ENCODE measurements around the gene MEG3.

Gene MEG3

GRCh38 chr14:100832311-100832960, 6.5 kb downstream of the MEG3 start:
- no peak for DNase-seq (ENCODE audit: low read depth)

- DNase-seq (ENCODE audit: low read depth), result no peak
These were observed 8.3 kb downstream of the MEG3 start for GRCh38 chr14:100834082-100834793.

DNA sequence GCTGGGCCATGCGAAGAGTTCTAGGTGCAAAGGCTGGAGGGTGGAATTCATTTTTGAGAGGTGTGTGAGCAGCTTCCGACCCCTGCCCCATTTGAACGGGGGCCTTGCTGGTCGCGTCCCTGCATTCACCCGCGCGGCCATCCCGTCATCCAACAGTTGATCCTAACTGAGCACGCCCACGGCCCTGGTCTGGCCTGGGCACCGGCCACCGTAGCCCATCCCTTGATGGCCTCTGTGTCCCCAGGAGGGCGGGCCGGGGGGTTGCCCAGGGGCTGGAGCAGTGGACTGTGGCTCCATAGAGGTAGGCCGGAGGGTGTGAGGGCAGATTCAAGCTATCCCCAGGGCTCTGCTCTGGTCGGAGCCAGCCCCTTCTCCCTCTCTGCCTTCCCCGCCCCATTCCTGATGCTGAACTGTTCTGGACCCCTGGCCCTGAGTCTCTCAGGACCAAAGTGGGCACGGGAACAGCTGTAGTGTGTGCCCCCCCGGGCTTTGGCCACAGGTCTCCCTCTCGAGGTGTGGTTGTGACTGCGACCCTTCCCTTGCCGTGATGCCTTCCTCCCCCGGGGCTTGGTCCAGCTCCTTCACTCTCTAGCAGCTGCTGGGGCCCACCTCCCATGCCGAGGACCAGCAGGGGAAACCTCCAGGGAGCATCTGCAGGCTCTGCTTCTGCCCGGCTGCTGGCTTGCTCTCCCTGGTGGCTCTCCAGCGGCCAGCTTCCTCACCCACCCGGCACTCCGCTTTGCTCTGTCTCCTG, 9.1 kb downstream of the MEG3 start:
- DNase-seq (ENCODE audit: low read depth), result no peak

DNA sequence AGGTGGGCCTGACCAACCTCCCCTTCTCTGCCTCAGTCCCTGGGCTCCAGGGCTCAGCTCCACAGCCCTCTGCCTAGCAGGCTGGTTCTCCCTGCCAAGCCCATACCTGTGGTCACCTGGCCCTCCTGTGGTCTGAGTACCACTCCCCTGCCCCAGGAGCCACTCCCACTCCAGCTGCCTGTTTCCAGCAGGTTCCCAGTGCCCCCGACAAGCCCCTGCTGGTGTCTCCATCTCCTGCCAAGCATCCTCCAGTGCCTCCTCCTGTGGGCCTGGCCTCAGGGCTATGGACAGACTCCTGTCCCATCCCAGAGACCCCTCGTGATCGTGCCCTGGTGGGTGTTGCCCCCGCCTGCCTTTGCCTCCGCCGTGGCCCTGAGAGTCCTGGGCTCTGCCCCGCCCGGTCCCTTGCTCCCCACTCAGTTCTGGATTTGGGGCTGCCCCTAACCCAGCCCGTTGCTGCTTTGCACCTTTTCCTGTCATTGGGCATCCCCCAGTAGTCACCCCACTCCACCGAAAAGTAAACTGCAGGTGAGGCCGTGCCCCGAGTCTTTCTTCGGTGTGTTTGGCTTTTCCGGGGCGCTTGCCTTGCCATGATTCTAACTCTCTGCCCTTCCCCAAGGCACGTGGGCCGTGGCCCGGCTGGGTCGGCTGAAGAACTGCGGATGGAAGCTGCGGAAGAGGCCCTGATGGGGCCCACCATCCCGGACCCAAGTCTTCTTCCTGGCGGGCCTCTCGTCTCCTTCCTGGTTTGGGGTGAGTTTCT, 9.8 kb downstream of the MEG3 start:
- no peak for DNase-seq (ENCODE audit: low read depth)

GRCh38 chr14:100836311-100836805, 10.4 kb downstream of the MEG3 start:
- no peak for DNase-seq (ENCODE audit: low read depth)

DNA sequence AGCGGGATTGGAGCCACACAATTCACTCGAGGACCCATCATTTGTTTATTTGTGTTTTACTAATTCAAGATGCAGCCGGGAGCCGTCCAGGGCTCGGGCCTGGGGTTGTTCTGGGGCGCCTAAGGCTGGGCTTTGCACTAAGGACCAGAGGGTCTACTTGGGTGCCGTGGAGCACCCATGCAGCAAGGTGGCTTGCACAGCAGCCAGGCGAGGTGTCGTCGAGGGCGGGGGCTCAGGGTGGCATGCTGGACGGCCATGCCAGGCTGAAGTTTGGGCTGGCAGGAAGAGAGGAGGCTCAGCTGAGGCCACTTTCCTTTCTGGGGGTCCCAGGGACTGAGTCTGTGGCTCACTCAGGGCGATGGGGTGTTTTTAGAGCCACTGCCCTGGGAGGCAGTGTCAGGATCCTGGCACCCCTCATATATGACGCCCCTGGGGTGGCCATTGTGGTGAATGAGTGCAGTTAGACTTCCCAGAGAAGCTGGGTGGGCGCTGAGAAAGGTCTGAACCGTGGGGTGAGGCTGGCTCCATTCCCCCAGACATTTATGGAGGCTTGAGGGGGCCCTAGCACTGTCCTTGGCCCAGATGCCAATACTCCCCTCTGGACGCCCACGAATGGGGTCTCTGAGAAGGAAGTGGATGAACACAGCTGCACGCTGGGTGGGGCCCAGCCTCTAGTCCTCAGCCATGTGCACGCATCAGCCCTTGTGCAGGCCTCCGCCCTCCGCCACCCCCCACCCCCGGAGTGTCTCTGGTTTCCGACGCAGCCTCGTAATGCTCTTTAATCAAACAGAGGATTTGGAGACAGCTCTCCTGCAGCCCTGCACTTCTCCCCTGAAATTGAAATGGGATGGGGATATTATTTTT, 11.3 kb downstream of the MEG3 start:
- no peak for DNase-seq (ENCODE audit: low read depth)

- DNase-seq (ENCODE audit: low read depth), result no peak
These were observed 12.0 kb downstream of the MEG3 start for GRCh38 chr14:100837805-100838350.

DNA sequence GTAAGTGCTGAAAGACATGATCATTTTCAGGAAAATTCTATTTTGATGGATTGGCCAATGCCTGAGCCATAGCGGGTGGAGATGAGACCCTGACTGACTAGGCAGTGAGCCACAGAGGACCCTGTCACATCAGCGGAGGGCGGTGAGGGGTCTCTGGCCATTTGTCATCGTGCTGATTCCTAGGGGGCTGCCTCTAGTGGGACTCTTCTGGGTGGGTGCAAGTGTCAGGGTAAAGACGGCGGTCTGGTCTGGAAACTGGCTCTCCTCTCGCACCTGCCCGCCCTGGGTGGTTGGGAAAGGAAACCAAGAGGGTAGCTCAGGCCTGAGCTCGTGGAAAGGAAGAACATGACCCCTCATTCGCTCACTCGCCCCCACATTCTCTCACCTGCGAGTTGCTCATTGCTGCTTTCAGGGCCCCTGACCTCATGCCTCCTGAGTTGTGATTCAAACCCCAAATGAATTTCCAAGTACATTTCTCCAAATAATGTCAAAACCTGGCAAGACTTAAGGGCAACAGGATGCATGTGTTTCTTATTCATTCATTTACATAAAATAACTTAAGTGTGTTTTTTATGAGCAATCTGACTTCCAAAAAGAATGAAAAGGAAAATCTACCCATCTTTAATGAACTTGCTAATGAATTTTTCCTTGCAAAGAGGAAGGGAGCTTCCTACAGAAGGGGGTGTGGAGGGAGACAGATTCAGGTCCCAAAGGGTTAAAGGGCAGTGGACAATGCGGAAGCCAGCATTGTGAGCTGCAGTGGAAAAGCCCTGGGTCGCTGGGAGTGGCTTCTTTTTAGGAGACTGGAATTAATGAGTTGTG, 12.8 kb downstream of the MEG3 start:
- no peak for DNase-seq (ENCODE audit: low read depth)

DNA sequence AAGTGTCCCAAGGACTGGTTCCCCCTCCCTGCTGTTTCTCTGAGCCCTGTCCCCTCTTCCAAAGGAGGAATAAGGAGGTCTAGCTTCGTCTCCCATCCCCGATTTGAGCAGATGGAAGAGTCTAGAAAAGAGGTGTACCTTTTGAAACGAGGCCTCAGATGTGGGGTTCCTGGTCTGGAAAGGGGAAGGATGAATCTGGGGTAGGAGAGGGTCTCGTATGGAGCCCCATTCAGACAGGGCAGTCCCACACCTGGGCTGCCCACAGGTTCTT, 13.3 kb downstream of the MEG3 start:
- DNase-seq (ENCODE audit: low read depth), result no peak

DNA sequence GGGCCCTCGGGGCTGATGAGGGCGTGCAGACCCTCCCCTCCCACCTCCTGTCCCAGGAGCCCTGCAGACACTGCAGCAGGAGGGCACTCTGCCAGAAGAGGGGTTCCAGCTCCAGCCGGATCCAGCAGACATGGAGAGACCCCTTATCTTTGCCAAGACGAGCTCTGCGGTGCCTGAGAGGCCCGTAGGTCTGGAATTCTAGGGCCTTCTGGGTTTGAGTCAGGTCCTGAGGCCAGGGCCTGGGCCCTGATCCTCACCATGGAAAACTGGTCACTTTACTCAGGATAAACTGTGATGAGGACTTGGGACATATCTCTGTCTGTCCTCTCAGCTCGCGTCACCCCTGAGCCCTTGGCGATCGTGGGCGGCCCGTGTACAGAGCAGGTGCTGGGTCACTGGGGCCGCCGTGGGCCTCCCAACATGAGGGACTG, 13.8 kb downstream of the MEG3 start:
- no peak for DNase-seq (ENCODE audit: low read depth)

DNA sequence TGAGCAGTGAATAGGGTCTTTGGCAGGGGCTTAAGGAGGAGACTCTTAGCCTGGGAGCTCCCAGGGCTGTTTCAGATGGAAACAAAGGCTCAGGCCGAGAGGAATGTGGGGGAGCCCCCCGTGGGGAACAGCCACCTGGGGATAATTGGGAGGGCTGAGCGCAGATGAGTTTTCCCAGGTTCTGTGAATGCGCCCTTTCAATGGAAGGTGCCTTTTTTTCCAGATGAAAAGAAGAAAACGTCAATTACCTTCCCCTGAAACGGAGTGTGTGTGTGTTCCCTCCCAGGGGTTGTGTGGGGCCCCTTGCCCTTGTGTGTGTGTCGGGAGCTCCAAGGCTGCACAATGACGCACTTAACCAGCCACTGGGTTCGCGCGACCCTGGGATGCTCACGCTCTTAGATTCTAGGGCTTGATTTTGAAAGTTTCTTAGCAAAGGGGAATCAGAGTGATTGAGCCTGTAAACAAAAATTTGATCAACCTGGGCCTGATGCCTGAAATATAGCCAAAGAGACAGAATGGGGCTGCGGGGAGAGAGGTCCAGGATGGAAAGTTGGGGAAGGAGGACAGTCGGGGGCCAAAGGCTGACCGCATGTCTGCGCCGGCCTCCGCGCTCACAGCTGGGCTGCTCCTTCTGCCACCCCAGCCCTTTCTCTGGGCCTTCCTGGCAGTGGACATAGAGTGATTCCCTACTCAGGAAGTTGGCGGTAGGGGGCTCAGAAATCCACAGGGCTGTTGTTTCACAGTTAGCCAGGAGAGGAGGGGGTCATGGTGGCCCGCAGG, 14.6 kb downstream of the MEG3 start:
- DNase-seq (ENCODE audit: low read depth), result no peak

- DNase-seq (ENCODE audit: low read depth), result no peak
These were observed 15.3 kb downstream of the MEG3 start for GRCh38 chr14:100841066-100841760.

- DNase-seq (ENCODE audit: low read depth), result no peak
These were observed 16.0 kb downstream of the MEG3 start for GRCh38 chr14:100841761-100842403.

- DNase-seq (ENCODE audit: low read depth), result peak; percentile 60
These were observed 16.9 kb downstream of the MEG3 start for GRCh38 chr14:100842799-100843198.

DNA sequence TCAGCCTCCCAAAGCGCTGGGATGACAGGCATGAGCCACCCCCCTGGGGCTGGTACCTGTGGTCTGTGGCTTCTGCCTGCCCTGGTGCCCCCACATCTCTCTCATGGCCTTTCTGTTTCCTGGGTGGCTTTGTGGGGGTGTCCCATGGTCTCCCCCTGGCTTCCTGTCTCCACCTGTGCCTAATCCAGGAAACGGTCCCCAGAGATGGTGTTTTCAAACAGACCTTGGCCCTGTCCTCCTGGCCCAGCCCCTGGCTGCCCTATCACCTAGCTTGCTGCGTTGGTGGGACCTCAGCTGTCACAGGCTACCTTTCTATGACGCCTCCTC, 18.1 kb downstream of the MEG3 start:
- DNase-seq (ENCODE audit: low read depth), result no peak

DNA sequence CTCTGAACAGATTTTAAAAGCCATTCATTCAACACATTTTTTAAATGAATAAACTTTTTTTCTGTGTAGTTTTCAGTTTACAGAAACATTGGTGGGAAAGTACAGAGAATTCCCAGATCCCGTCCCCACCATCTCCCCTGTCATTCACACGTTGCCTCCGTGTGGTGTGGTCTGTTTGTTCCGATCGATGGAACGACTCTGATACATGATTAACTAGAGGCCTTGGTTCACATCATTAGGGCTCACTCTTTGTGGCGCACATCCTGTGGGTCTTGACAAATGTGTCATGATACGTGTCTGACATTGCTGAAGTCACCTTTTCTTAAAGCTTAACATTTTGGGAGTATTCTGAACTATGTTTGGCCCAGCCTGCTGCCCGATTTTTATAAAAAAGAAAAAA, 18.5 kb downstream of the MEG3 start:
- no peak for DNase-seq (ENCODE audit: low read depth)

GRCh38 chr14:100844846-100845245, 18.9 kb downstream of the MEG3 start:
- no peak for DNase-seq (ENCODE audit: low read depth)

- no peak for DNase-seq (ENCODE audit: low read depth)
These were observed 19.4 kb downstream of the MEG3 start for GRCh38 chr14:100845341-100845740.

All from non-pigmented ciliary epithelial cell (primary cell).